ENCODE data around the gene CHCHD4. TPM values are rescaled to one million over a fixed set of nuclear protein-coding genes. Genes with fewer than 3 reads are reported as not detected.

The CHCHD4 gene
- polyA plus RNA-seq, 1 donor from 2014 or later, result 24.6 TPM

- Histone ChIP-seq H3K4me2 (ENCODE audit: low read length) (no peak overlapping the region), H3K36me3 (ENCODE audit: insufficient read depth, low read length) (peaks cover 2% of the 10 kb centered on the region), H2AFZ (ENCODE audit: low read depth, low read length) (no peak overlapping the region), H4K20me1 (ENCODE audit: insufficient read depth) (no peaks in the 10 kb centered on the region), H3F3A (ENCODE audit: insufficient read depth, low read length, poor library complexity, severe bottlenecking) (no peaks in the 10 kb centered on the region), H3K79me2 (replicated peaks; ENCODE audit: insufficient read depth, low read length) (no peaks in the 10 kb centered on the region), H3K9ac (ENCODE audit: low read length) (no peak overlapping the region), H3K27me3 (ENCODE audit: insufficient read depth, low read depth, low read length) (no peaks in the 10 kb centered on the region), H3K4me3 (ENCODE audit: low read length) (no peak overlapping the region), H3K27ac (ENCODE audit: low read length) (no peak overlapping the region), H3K9me2 (ENCODE audit: insufficient read depth, low read length) (no peaks in the 10 kb centered on the region), H3K9me3 (ENCODE audit: low read length) (no peaks in the 10 kb centered on the region)
- TF ChIP-seq RAD21 (conservative IDR thresholded peaks at IDR 0.05) (no peak), EP300 (conservative IDR thresholded peaks at IDR 0.05; ENCODE audit: poor library complexity, severe bottlenecking) (no peak), CTCF (IDR thresholded peaks at IDR 0.05; ENCODE audit: poor library complexity, severe bottlenecking) (no peak), POLR2AphosphoS5 (IDR thresholded peaks at IDR 0.05) (no peak)
These were observed 26.9 kb upstream of the CHCHD4 start for GRCh38 chr3:14151471-14152083.

GRCh38 chr3:14150491-14151230 is 26.0 kb upstream of the CHCHD4 start:
- no peak overlapping the region for H3K9ac ChIP-seq (ENCODE audit: low read length)
- TF ChIP-seq EZH2 (IDR thresholded peaks at IDR 0.05; ENCODE audit: borderline replicate concordance, insufficient read depth, low read length, poor library complexity, severe bottlenecking) (no peak), TAF1 (IDR thresholded peaks at IDR 0.05; ENCODE audit: low read depth) (no peak), REST (IDR thresholded peaks at IDR 0.05; ENCODE audit: borderline replicate concordance) (no peak), POLR2AphosphoS5 (IDR thresholded peaks at IDR 0.05) (no peak), CTCF (IDR thresholded peaks at IDR 0.05; ENCODE audit: poor library complexity, severe bottlenecking) (no peak), SMC3 (conservative IDR thresholded peaks at IDR 0.05; ENCODE audit: poor library complexity) (no peak), EP300 (conservative IDR thresholded peaks at IDR 0.05; ENCODE audit: poor library complexity, severe bottlenecking) (no peak), RAD21 (conservative IDR thresholded peaks at IDR 0.05) (no peak), MXI1 (conservative IDR thresholded peaks at IDR 0.05; ENCODE audit: poor library complexity, severe bottlenecking) (no peak)
- peaks cover 8% of the 10 kb centered on the region for H3K36me3 ChIP-seq (ENCODE audit: insufficient read depth, low read length)
- H4K20me1 ChIP-seq (ENCODE audit: insufficient read depth), result no peaks in the 10 kb centered on the region
- no peak overlapping the region for H2AFZ ChIP-seq (ENCODE audit: low read depth, low read length)
- H3F3A ChIP-seq (ENCODE audit: insufficient read depth, low read length, poor library complexity, severe bottlenecking), result no peaks in the 10 kb centered on the region
- H3K4me3 ChIP-seq (ENCODE audit: low read length), result no peak overlapping the region
- H3K27me3 ChIP-seq (ENCODE audit: insufficient read depth, low read depth, low read length), result no peaks in the 10 kb centered on the region
- H3K4me2 ChIP-seq (ENCODE audit: low read length), result no peak overlapping the region
- no peaks in the 10 kb centered on the region for H3K9me2 ChIP-seq (ENCODE audit: insufficient read depth, low read length)
- H3K79me2 ChIP-seq (replicated peaks; ENCODE audit: insufficient read depth, low read length), result no peaks in the 10 kb centered on the region
- H3K9me3 ChIP-seq (ENCODE audit: low read length), result no peaks in the 10 kb centered on the region
- H3K27ac ChIP-seq (ENCODE audit: low read length), result no peak overlapping the region

All from neural cell (in vitro differentiated cells).